ENCODE results near the gene RAMACL.

DNA sequence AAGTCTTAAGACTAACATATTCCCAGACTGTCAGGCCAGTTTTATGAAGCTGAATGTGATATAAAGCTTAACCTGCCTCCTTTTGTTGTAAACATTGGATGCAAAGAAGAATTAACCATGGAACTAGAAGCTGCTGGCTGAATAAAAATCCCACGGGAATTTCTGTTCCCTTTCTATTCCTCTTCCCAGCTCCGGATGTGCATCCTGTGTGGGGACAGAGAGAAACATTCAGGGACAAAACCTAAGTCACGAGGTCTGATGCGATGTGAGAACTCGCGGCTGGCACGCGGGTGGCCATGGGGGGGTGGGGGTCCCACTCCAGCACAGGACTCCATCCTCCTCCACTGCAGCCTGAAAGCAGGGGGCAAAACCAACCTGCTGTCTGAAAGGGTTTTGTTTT is 32.2 kb downstream of the RAMACL start:
- TF ChIP-seq, protein P1, sequence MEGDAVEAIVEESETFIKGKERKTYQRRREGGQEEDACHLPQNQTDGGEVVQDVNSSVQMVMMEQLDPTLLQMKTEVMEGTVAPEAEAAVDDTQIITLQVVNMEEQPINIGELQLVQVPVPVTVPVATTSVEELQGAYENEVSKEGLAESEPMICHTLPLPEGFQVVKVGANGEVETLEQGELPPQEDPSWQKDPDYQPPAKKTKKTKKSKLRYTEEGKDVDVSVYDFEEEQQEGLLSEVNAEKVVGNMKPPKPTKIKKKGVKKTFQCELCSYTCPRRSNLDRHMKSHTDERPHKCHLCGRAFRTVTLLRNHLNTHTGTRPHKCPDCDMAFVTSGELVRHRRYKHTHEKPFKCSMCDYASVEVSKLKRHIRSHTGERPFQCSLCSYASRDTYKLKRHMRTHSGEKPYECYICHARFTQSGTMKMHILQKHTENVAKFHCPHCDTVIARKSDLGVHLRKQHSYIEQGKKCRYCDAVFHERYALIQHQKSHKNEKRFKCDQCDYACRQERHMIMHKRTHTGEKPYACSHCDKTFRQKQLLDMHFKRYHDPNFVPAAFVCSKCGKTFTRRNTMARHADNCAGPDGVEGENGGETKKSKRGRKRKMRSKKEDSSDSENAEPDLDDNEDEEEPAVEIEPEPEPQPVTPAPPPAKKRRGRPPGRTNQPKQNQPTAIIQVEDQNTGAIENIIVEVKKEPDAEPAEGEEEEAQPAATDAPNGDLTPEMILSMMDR (conservative IDR thresholded peaks at IDR 0.05; ENCODE audit: low read depth, low read length) = no peak
- TF ChIP-seq POLR2A (IDR thresholded peaks at IDR 0.05; ENCODE audit: low read depth, low read length) (no peak), MAFK (IDR thresholded peaks at IDR 0.05; ENCODE audit: low read depth, low read length) (no peak), CEBPB (IDR thresholded peaks at IDR 0.05; ENCODE audit: low read depth, low read length) (no peak), RAD21 (IDR thresholded peaks at IDR 0.05; ENCODE audit: low read length) (no peak), MXI1 (IDR thresholded peaks at IDR 0.05; ENCODE audit: borderline replicate concordance, low read depth, low read length) (no peak), RFX5 (IDR thresholded peaks at IDR 0.05; ENCODE audit: low read depth, low read length) (no peak), SMC3 (IDR thresholded peaks at IDR 0.05; ENCODE audit: low read depth, low read length) (no peak), RCOR1 (IDR thresholded peaks at IDR 0.05; ENCODE audit: insufficient replicate concordance, low read length) (no peak), USF2 (IDR thresholded peaks at IDR 0.05; ENCODE audit: low read depth, low read length) (no peak), NFE2L2 (IDR thresholded peaks at IDR 0.05; ENCODE audit: low read depth, low read length) (no peak), MAZ (IDR thresholded peaks at IDR 0.05; ENCODE audit: borderline replicate concordance, low read depth, low read length) (no peak), CHD1 (IDR thresholded peaks at IDR 0.05; ENCODE audit: low read depth, low read length) (no peak)
- TF ChIP-seq, protein P2, sequence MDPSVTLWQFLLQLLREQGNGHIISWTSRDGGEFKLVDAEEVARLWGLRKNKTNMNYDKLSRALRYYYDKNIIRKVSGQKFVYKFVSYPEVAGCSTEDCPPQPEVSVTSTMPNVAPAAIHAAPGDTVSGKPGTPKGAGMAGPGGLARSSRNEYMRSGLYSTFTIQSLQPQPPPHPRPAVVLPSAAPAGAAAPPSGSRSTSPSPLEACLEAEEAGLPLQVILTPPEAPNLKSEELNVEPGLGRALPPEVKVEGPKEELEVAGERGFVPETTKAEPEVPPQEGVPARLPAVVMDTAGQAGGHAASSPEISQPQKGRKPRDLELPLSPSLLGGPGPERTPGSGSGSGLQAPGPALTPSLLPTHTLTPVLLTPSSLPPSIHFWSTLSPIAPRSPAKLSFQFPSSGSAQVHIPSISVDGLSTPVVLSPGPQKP (IDR thresholded peaks at IDR 0.05; ENCODE audit: borderline replicate concordance, low read depth, low read length) = no peak

Measured in IMR-90 (cell line).